Smooth muscle cell of the brain vasculature (primary cell): ENCODE results near the gene PREP.

Experiments
- DNase-seq: peaks from one replicate; pipeline ENCODE4 v3.0.0-alpha.2; 2012; ENCODE audit warnings: low read depth, low spot score

PREP gene

GRCh38 chr6:105397987-105398386 is 4.9 kb downstream of the PREP start:
- DNase-seq: no peak

GRCh38 chr6:105391705-105392104 is 11.2 kb downstream of the PREP start:
- DNase-seq: no peak

GRCh38 chr6:105389543-105389942 is 13.3 kb downstream of the PREP start:
- DNase-seq: no peak

GRCh38 chr6:105388392-105388791 is 14.5 kb downstream of the PREP start:
- no peak for DNase-seq

DNA sequence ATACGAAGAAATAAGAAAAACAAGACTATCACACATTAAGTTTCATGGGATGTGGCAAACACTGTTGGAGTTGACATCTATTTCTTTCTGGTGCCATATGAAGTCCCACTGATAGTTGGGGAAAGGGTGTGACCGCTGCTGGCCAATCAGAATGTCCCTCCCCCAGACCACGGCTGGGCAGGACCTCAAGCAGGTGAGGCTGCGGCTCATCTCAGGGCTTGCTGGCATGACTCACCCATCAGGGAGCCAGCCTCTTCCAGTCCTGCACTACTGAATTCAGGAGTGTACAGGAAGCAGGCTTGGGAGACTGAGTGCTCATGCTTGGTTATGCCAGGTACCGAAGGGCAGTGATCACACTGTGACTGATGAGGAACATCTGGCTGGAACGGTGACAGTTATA is 18.9 kb downstream of the PREP start:
- DNase-seq: no peak

GRCh38 chr6:105382958-105383357 is 19.9 kb downstream of the PREP start:
- DNase-seq: no peak

- no peak for DNase-seq
Measured at GRCh38 chr6:105382496-105382895, 20.4 kb downstream of the PREP start.

GRCh38 chr6:105380634-105381033 is 22.2 kb downstream of the PREP start:
- no peak for DNase-seq

DNA sequence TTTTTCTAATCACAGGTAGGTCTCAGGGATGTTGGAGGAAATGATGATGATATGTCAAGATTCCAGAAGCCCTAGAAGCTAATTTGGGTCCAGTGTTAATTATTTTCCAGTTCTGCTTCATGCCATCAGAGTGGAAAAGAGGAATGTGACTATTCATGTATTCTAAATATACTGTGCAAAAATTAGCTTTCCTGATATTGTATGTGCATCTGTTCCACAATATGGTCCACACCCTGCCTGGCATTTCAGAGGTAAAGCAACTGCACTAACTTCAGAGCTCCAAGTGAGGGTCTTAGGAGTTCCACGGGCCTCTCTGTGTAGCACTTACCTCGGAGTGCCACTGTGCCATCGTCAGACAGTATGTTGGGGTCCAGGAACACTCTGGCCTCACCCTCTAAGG is 27.1 kb downstream of the PREP start:
- DNase-seq: no peak

GRCh38 chr6:105374010-105374420 is 28.9 kb downstream of the PREP start:
- DNase-seq: no peak

DNA sequence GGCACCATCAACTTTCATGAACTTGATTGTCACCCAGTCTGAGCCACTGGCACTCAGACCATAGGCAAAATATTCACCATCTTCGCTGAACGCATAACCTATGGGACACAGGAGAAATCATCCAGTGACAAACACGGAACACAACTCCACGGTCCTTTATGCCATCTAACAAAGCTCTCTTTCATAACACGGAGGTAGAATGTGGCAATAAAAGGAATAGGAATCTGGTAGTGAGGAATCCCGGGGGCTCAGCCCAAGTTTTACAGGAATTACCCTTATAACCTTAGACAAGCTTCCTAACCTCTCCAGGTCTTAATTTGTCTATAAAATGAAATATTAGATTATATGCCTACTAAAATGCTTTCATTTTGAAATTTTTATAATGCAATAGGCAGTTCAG is 29.4 kb downstream of the PREP start:
- no peak for DNase-seq

DNA sequence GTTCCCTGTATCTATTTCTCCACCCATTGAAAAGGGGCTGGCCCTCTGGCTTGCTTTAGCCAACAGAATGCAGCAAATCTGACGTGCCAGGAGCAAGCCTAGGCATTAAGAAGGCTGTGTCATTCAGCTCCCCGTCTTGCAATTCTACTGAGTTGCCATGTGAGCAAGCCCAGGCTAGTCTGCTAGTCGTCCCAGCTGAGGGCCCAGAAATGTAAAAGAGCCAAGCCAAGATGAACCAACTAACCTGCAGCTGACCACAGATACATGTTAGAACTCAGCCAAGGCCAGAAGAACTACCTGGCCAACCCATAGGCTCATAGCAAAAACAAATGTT is 30.1 kb downstream of the PREP start:
- DNase-seq: no peak

DNA sequence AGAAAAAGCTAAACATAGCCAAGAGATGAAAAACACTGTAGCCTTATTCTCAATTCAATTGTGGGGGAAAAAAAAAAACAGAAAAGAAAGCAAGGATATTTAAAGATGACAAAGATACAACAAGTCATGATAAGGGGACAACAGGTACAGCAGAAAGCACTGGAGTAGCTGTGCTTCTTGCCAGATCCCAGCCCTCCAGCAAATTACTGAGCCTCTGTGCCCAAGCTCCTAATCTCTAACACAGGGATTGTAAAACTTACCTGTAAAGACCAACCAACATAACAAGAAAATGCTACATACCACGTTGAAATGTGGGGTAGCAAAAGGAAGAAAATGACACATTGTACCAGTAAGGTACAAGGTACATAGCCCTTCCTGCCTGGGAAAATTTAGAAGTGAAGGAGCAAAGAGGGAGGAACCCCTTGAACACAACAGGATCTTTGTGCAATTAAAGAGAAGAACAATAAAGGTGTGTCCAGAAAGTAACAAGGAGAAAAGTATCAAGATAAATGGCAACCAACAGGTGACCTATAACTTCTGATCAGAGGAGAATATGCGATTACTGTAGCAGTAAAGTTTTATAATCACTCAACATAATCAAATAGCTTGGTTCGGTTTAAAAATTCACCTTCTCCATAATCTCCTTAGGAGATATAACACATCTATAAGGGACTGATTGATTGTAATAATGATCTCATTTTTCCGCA is 30.6 kb downstream of the PREP start:
- no peak for DNase-seq

GRCh38 chr6:105370351-105370750 is 32.5 kb downstream of the PREP start:
- no peak for DNase-seq

GRCh38 chr6:105369145-105369544 is 33.7 kb downstream of the PREP start:
- no peak for DNase-seq

DNA sequence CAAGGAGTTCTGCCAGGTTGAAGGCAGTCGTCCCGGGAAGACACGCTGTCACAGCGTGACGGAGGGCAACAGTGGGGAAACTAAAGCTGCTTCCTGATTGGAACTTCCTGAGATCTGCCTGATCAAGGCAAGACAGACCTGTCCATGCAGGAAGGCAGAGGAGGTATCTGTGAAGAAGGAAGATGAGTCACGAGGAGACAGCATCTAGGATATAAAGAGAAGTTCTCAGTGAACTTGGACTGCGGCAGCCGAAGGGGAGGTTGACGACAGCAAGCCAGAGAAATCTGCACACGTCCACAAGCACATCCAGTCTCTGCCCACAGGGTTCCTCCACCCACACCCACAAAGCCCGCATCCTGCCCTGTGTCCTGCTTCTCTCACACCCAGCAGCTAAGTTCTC is 38.6 kb downstream of the PREP start:
- DNase-seq: no peak

- no peak for DNase-seq
Measured at GRCh38 chr6:105363100-105363754, 39.7 kb downstream of the PREP start.

GRCh38 chr6:105359419-105360370 is 43.2 kb downstream of the PREP start:
- no peak for DNase-seq

DNA sequence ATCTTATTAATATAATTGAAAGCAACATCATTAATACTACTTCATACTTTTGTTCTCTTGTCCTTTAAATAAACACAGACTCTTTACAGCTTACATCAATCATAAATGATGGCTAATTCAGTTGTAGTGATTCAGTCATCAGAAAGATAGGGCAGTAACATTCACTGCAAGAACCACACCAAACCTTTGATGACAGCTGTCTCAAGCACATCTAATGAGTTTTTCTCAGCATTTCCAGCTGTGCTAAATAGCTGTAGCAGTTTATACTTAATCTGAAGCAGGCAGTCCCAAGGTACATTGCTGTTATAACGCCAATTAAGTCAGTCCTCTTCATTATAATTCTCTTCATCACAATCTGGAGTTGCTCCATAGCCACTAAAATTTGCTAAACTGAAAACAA is 45.7 kb downstream of the PREP start:
- no peak for DNase-seq

GRCh38 chr6:105352037-105352617 is 50.8 kb downstream of the PREP start:
- no peak for DNase-seq

DNA sequence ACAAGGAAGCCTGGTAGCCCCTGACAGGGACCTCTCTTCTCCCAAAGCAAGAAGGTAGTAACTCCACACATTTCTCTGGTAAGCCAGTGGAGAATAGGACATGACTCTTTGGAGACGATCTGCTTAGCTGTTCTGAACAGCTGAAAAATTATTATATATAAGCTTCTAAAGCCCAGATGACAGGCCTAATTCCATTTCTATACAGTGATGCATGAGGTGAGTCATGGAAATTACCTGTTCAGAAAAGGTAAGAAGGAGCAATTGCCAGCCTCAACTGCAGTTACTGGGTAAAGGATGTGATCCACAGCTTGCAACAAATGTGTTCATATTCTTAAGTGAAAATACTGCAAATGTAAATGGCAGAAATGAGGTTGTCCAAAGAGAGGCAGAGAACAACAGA is 54.0 kb downstream of the PREP start:
- DNase-seq: no peak

DNA sequence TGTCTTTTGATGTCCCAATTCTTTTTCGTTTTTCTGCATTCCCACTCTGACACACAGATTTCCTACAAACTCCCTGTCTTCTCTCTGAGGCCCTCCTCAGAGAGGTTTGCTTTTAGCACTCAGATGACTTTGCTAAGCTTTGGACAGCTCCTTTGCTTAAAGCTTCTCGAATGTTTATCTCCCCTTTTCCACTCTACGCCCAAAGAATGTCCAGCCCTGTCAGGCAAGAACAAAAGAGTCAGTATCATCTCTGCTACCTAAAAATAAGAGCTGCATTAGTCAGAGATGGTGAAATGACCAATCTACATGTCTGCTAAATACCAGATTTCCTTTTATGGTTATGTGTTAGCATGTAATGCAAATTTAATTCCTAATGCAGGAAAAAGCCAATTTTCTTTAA is 56.8 kb downstream of the PREP start:
- DNase-seq: no peak
